Heart right ventricle (tissue), 16 donors: ENCODE measurements around the gene PGR. TPM values are rescaled to one million over a fixed set of nuclear protein-coding genes. Genes with fewer than 3 reads are reported as not detected.

Experiments
- ATAC-seq, 8 donors: fragments of 200-7000 bp; cut with Tn5 transposase; one replicate each; pipeline ENCODE4 v1.9.1; 2020; ENCODE audit warnings: mild to moderate bottlenecking in 8 of 8, moderate library complexity in 8 of 8, moderate number of reproducible peaks in 1 of 8
- DNase-seq, 2 donors: peaks; one replicate each; pipeline ENCODE4 v3.0.0-alpha.2; 2020
- H3K27ac ChIP-seq, 10 donors: fragments of 200-600 bp; sonication (generic) in 2 of 10; one replicate each; pipeline versions ENCODE4 v1.5.0 to v1.8.0; 2020 to 2022; ENCODE audit warnings: mild to moderate bottlenecking in 3 of 10
- H3K27me3 ChIP-seq, 7 donors: fragments of 200-600 bp; one replicate each; pipeline ENCODE4 v1.8.0; 2021 to 2022; ENCODE audit warnings: mild to moderate bottlenecking in 2 of 7
- H3K36me3 ChIP-seq, 9 donors: fragments of 200-600 bp; sonication (generic) in 1 of 9; one replicate each; pipeline versions ENCODE4 v1.5.0 to v1.8.0; 2020 to 2022; ENCODE audit warnings: mild to moderate bottlenecking in 2 of 9
- H3K4me1 ChIP-seq, 9 donors: fragments of 200-600 bp; sonication (generic) in 1 of 9; one replicate each; pipeline versions ENCODE4 v1.5.0 to v1.8.0; 2020 to 2022; ENCODE audit warnings: mild to moderate bottlenecking in 4 of 9
- H3K4me3 ChIP-seq, 10 donors: fragments of 200-600 bp; sonication (generic) in 2 of 10; one replicate each; pipeline versions ENCODE4 v1.5.0 to v1.8.0; 2020 to 2022; ENCODE audit warnings: mild to moderate bottlenecking in 7 of 10, moderate library complexity in 2 of 10
- H3K9me3 ChIP-seq, 11 donors: fragments of 200-600 bp in 10 of 11; sonication (generic) in 2 of 11; one replicate each; pipeline versions ENCODE4 v1.5.0 to v1.8.0; 2013 to 2022; ENCODE audit warnings: mild to moderate bottlenecking in 2 of 11, control low read depth in 1 of 11, moderate library complexity in 1 of 11
- CTCF ChIP-seq, 9 donors: fragments of 200-600 bp; sonication (generic) in 2 of 9; IDR thresholded peaks; one replicate each; pipeline versions ENCODE4 v1.5.0 to v1.8.0; 2021 to 2022; ENCODE audit warnings: antibody characterized with exemption in 9 of 9, mild to moderate bottlenecking in 5 of 9, moderate library complexity in 1 of 9
- WGBS, 2 donors: extraction: QIAGEN DNeasy Blood & Tissue Kit; methylation state at CpG; one replicate each; pipeline ENCODE4 v1.1.7; 2013; ENCODE audit warnings: inconsistent platforms in 1 of 2; 5-methylcytosine and 5-hydroxymethylcytosine counted together
- intact Hi-C, 10 donors: fragments of 100-400 bp; cut with DNase I; formaldehyde crosslinking; loops; one replicate each; pipeline versions ENCODE4 v1.11.1 to v1.14.2; 2022
- polyA plus RNA-seq, 2 donors: library from polyadenylated mRNA; stranded (reverse); fragments of 200-250 nt; gene quantifications; one replicate each; pipeline ENCODE4 v1.2.3, GENCODE V29; 2013
- total RNA-seq, 10 donors: library from RNA; stranded (reverse); fragmentation: NEBNext Ultra II Directional in 3 of 10; extraction: Animal tissue kit (Norgen Biotek cat#: 25700) in 3 of 10; gene quantifications; one replicate each; pipeline versions ENCODE4 v1.2.1 to v1.2.4, GENCODE V29; 2021 to 2023
- donor health status: Arrhythmogenic right ventricular cardiomyopathy.
- donor health status: ischemic (EF 13 %, LVEDD 7.1; RV severe dilation, severe dysfunction).
- donor health status: healthy with polysubstance abuse.
- donor health status: DM: no; HTN: yes; CAD: no.
- donor health status: DM: no; HTN: no; CAD: no.
- donor health status: ischemic (EF 25% LVEDD 6.9; RV normal size, moderate dysfunction).
- donor health status: ischemic (EF 25% LVEDD 5.7; RV mildly dilated, moderate dysfunction).
- donor health status: healthy.
- donor health status: DM: yes; HTN: yes; CAD: no.
- donor health status: Ischemic cardiomyopathy.
- donor health status: ischemic (EF 35%, LVEDD 5.7; RV mildly dilated, moderate dysfunction).
- donor health status: nonischemic (EF 11% LVEDD 7.7; RV severe dilation, severe dysfunction).
- donor health status: DM: yes; HTN: yes; CAD: no.
- donor health status: PGD.
- donor health status: ischemic (EF 29% LVEDD 5.4; RV normal size, mild dysfunction).
- donor health status: nonischemic (EF 23%, LVEDD 6.1; RV moderate dilation, normal function).

Gene PGR
- total and polyA plus RNA-seq, 12 donors, result 1.1 to 16.3 (median 10.2) TPM

- no peak for TF ChIP-seq CTCF (IDR thresholded peaks at IDR 0.05)
- Histone ChIP-seq H3K36me3 (no peaks in the 10 kb centered on the region), H3K27me3 (no peaks in the 10 kb centered on the region), H3K27ac (no peak overlapping the region), H3K4me3 (no peak overlapping the region), H3K9me3 (no peaks in the 10 kb centered on the region), H3K4me1 (peaks cover 0 to 20% (median 3%) of the 10 kb centered on the region in 9 donors)
- whole genome bisulfite sequencing, 2 donors, result 84 to 94% methylated on average over 1 of the region's 1 CpG
- intact Hi-C loops, result loop anchor here in 2 of 10 donors (5.0 to 10.0 kb wide), 2 partner anchors 94 to 97 kb away; partner anchors contain the start of gene PGR (in 2 of the 2)
- no peak for DNase-seq
- no peak for ATAC-seq
Measured at GRCh38 chr11:101030692-101031091, 98.9 kb downstream of the PGR start.

GRCh38 chr11:101030015-101030414 is 99.6 kb downstream of the PGR start:
- no peaks in the 10 kb centered on the region for H3K36me3 ChIP-seq

GRCh38 chr11:101028644-101029043 is 101.0 kb downstream of the PGR start:
- DNase-seq (no peak), ATAC-seq (no peak)
- 72 to 77% methylated on average over 1 of the region's 1 CpG for WGBS, 2 donors
- Histone ChIP-seq H3K36me3 (no peaks in the 10 kb centered on the region), H3K9me3 (no peaks in the 10 kb centered on the region), H3K27ac (no peak overlapping the region), H3K4me1 (peaks cover 0 to 11% (median 0%) of the 10 kb centered on the region in 9 donors), H3K27me3 (no peaks in the 10 kb centered on the region), H3K4me3 (no peak overlapping the region)
- intact Hi-C loops, result no loop called here
- no peak for TF ChIP-seq CTCF (IDR thresholded peaks at IDR 0.05)

More at GRCh38 chr11:101030015-101030414, 99.6 kb downstream of the PGR start:
- intact Hi-C loops, result loop anchor here in 2 of 10 donors (5.0 to 10.0 kb wide), 2 partner anchors 95 to 97 kb away; partner anchors contain the start of gene PGR (in 2 of the 2)
- 75 to 78% methylated on average over 3 of the region's 3 CpGs for WGBS, 2 donors
- no peak for ATAC-seq
- TF ChIP-seq CTCF (IDR thresholded peaks at IDR 0.05), result no peak
- no peaks in the 10 kb centered on the region for H3K9me3 ChIP-seq
- H3K4me3 ChIP-seq, result no peak overlapping the region
- H3K4me1 ChIP-seq, result peaks cover 0 to 20% (median 3%) of the 10 kb centered on the region in 9 donors
- no peak for DNase-seq
- H3K27ac ChIP-seq, result no peak overlapping the region
- H3K27me3 ChIP-seq, result no peaks in the 10 kb centered on the region

GRCh38 chr11:101022256-101022655 is 107.4 kb downstream of the PGR start:
- DNase-seq (no peak), ATAC-seq (no peak)
- Histone ChIP-seq H3K27me3 (no peaks in the 10 kb centered on the region), H3K9me3 (no peaks in the 10 kb centered on the region), H3K27ac (no peak overlapping the region), H3K36me3 (no peaks in the 10 kb centered on the region), H3K4me3 (no peak overlapping the region), H3K4me1 (peaks cover 0 to 9% (median 0%) of the 10 kb centered on the region in 9 donors)
- no peak for TF ChIP-seq CTCF (IDR thresholded peaks at IDR 0.05)
- intact Hi-C loops, result no loop called here
